ENCODE data around the gene IFI27.
"Not testable (repeated sequence)": the region's sequence is repeated elsewhere in the genome, so short reads cannot be mapped to it uniquely, and the experiment has no call there.

The IFI27 gene

DNA sequence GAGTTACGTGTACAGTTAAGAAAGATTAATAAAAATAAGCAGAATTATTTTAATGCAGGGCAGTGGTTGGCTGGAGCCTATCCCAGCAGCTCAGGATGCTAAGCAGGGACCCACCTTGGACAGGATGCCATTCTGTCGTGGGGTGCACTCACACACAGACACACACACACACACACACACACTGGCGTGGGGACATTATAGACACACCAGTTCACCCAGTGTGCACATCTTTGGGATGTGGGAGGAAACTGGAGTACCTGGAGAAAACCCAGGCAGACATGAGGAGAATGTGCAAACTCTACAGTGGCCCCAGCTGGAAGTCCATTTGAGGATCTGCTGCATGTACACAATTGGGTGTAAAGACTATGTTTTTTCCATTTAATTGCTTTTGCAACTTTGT is 31.7 kb downstream of the IFI27 start:
- no peak for TF ChIP-seq POLR2AphosphoS5 (IDR thresholded peaks at IDR 0.05; ENCODE audit: low read depth, low read length)
- TF ChIP-seq TAF1 (IDR thresholded peaks at IDR 0.05; ENCODE audit: low read depth, low read length), result no peak
- TF ChIP-seq POU2F2 (IDR thresholded peaks at IDR 0.05; ENCODE audit: low read depth, low read length), result no peak
- TF ChIP-seq SPI1 (IDR thresholded peaks at IDR 0.05; ENCODE audit: low read depth, low read length), result no peak
- no peak for TF ChIP-seq PAX5 (IDR thresholded peaks at IDR 0.05; ENCODE audit: insufficient read depth, low read length, severe bottlenecking)
- TF ChIP-seq POLR2A (IDR thresholded peaks at IDR 0.05; ENCODE audit: low read depth, low read length), result no peak
- no peak for DNase-seq (ENCODE audit: insufficient read length, low spot score)
- FAIRE-seq, result no peak

DNA sequence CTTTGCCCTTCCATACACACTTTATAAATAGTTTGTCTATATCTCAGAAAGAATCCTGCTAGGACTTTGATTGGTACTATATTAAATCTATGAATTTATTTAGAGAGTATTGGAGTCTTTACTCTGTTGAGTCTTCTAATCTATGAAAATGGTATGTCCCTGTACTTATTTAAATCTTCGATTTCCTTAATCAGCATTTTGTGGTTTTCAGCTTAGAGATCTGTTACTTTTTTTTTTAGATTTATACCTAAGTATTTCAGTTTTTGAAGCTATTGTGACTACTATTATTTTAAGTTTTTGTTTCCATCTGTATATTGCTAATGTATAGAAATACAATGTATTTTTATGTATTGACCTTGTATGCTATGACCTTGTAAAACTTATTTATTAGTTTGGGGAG is 32.3 kb downstream of the IFI27 start:
- no peak for TF ChIP-seq PAX5 (IDR thresholded peaks at IDR 0.05; ENCODE audit: insufficient read depth, low read length, severe bottlenecking)
- TF ChIP-seq POLR2AphosphoS5 (IDR thresholded peaks at IDR 0.05; ENCODE audit: low read depth, low read length), result no peak
- TF ChIP-seq POU2F2 (IDR thresholded peaks at IDR 0.05; ENCODE audit: low read depth, low read length), result no peak
- TF ChIP-seq SPI1 (IDR thresholded peaks at IDR 0.05; ENCODE audit: low read depth, low read length), result no peak
- no peak for TF ChIP-seq POLR2A (IDR thresholded peaks at IDR 0.05; ENCODE audit: low read depth, low read length)
- no peak for TF ChIP-seq TAF1 (IDR thresholded peaks at IDR 0.05; ENCODE audit: low read depth, low read length)
- FAIRE-seq (no peak), DNase-seq (ENCODE audit: insufficient read length, low spot score) (no peak)

DNA sequence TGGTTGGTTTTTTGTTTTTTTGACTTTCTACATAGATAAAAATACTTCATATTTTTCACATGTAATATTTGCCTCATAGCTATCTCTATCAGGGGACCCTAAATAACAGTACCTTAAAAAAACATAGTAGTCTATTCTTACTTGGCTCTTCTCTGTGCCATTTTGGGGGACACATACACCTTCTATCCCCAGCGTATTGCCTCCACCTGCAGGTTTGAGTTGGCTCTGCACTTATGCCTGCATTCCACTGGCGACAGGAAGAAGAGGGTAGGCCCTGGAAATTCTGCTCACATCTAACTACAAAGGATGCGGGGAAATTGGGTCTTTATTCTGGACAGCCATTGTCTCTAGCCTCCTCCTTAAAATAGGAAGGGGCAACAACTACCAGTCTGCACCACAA is 32.7 kb downstream of the IFI27 start:
- TF ChIP-seq TAF1 (IDR thresholded peaks at IDR 0.05; ENCODE audit: low read depth, low read length) (no peak), POU2F2 (IDR thresholded peaks at IDR 0.05; ENCODE audit: low read depth, low read length) (no peak), POLR2A (IDR thresholded peaks at IDR 0.05; ENCODE audit: low read depth, low read length) (no peak), PAX5 (IDR thresholded peaks at IDR 0.05; ENCODE audit: insufficient read depth, low read length, severe bottlenecking) (no peak), SPI1 (IDR thresholded peaks at IDR 0.05; ENCODE audit: low read depth, low read length) (no peak), POLR2AphosphoS5 (IDR thresholded peaks at IDR 0.05; ENCODE audit: low read depth, low read length) (no peak)
- DNase-seq (ENCODE audit: insufficient read length, low spot score) (no peak), FAIRE-seq (no peak)

DNA sequence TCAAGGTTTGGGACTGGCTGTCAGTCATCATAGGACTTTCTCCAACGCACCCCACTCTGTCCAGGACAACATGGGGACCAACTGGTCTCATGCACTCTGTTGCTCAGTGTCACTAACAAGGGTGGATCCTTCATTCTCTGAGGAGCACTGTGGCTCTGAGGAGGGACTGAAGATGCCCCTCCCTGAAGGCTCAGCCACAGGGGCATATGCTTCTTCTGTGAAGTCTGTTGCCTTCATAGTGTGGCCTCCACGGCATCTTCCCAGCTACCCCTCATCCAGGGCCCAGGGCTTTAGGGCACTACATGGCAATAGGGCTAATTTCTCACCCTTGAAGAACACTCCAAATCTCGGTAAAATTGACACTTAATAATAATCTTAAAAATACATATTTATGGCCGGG is 33.2 kb downstream of the IFI27 start:
- FAIRE-seq (no peak), DNase-seq (ENCODE audit: insufficient read length, low spot score) (no peak)
- no peak for TF ChIP-seq SPI1 (IDR thresholded peaks at IDR 0.05; ENCODE audit: low read depth, low read length)
- no peak for TF ChIP-seq POLR2AphosphoS5 (IDR thresholded peaks at IDR 0.05; ENCODE audit: low read depth, low read length)

DNA sequence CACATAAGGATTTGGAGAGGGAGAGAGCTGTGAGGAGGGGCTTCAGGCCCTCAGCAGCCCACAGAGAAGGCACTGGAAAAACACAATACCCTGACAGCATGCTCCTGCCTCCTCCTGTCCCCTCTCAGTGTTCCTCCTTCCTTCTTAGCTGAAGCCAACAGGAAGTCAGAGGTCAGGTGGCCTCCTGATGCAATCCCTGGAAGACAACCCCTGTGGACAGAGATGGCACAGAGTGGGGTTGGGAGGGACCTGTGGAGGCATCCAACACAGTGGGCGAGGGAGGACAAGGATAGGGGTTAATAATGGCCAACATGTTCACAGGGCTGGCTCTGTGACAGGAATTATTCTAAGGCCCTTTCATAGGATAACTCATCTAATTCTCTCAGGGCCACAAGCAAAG is 34.2 kb downstream of the IFI27 start:
- DNase-seq (ENCODE audit: insufficient read length, low spot score) (no peak), FAIRE-seq (no peak)
- TF ChIP-seq PAX5 (IDR thresholded peaks at IDR 0.05; ENCODE audit: insufficient read depth, low read length, severe bottlenecking), result no peak
- TF ChIP-seq POU2F2 (IDR thresholded peaks at IDR 0.05; ENCODE audit: low read depth, low read length), result no peak
- no peak for TF ChIP-seq SPI1 (IDR thresholded peaks at IDR 0.05; ENCODE audit: low read depth, low read length)
- TF ChIP-seq POLR2A (IDR thresholded peaks at IDR 0.05; ENCODE audit: low read depth, low read length), result no peak
- no peak for TF ChIP-seq POLR2AphosphoS5 (IDR thresholded peaks at IDR 0.05; ENCODE audit: low read depth, low read length)
- no peak for TF ChIP-seq TAF1 (IDR thresholded peaks at IDR 0.05; ENCODE audit: low read depth, low read length)

DNA sequence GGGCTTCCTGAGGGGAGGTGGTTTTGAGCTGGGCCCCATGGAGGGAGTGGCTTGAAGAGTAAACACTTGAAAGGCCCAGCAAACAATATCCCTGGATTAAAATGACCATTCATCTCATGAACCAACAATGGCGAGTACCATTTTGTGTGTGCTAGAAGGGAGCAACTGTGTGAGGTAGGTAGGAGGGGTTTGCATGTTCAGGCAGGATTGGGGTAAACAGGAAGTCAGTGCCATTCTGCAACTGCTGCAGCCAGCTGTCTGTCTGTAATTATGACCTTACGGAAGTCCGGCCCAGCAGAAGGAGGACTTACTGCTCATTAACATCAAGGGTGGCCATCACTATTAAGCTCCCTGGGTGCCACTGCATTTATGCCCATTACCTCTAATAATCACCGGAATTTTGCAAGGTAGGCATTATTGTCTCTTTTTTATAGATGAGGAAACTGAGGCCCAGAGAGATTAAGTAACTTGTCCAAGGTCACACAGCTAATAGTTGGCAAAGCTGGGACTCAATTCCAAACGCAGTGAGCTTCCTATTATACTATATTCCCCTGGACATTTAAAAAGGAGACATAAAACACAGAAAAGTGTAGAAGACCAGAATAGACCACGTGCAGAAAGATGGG is 35.5 kb downstream of the IFI27 start:
- DNase-seq (ENCODE audit: insufficient read length, low spot score) (no peak), FAIRE-seq (no peak)
- no peak for TF ChIP-seq POLR2A (IDR thresholded peaks at IDR 0.05; ENCODE audit: low read depth, low read length)
- no peak for TF ChIP-seq PAX5 (IDR thresholded peaks at IDR 0.05; ENCODE audit: insufficient read depth, low read length, severe bottlenecking)
- no peak for TF ChIP-seq POLR2AphosphoS5 (IDR thresholded peaks at IDR 0.05; ENCODE audit: low read depth, low read length)
- no peak for TF ChIP-seq POU2F2 (IDR thresholded peaks at IDR 0.05; ENCODE audit: low read depth, low read length)
- peak; percentile 25; the same call in 1 of the 2 replicates for TF ChIP-seq SPI1 (IDR thresholded peaks at IDR 0.05; ENCODE audit: low read depth, low read length)
- no peak for TF ChIP-seq TAF1 (IDR thresholded peaks at IDR 0.05; ENCODE audit: low read depth, low read length)

DNA sequence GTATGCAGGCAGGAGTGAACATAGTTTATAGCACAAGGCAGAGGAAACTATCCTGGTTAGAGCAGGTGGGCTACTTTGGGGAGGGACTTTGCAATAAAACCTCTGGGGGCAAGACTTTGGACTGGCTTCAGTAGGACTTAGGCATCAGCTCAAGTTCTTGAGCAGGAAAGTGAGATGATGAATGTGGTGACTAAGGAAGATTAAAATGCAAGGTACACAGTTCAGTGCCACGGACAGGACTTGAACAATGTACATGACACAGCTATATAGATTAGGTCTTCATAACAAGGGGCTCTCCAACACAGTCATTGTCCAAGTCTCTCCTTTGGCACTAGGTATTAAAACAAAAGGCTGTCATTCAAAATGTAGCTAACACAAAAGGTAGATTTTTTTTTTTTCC is 42.1 kb downstream of the IFI27 start:
- DNase-seq (ENCODE audit: insufficient read length, low spot score), result no peak
- FAIRE-seq, result no peak
- TF ChIP-seq TAF1 (IDR thresholded peaks at IDR 0.05; ENCODE audit: low read depth, low read length) (no peak), POLR2A (IDR thresholded peaks at IDR 0.05; ENCODE audit: low read depth, low read length) (no peak), POU2F2 (IDR thresholded peaks at IDR 0.05; ENCODE audit: low read depth, low read length) (no peak), POLR2AphosphoS5 (IDR thresholded peaks at IDR 0.05; ENCODE audit: low read depth, low read length) (no peak), PAX5 (IDR thresholded peaks at IDR 0.05; ENCODE audit: insufficient read depth, low read length, severe bottlenecking) (no peak), SPI1 (IDR thresholded peaks at IDR 0.05; ENCODE audit: low read depth, low read length) (no peak)

DNA sequence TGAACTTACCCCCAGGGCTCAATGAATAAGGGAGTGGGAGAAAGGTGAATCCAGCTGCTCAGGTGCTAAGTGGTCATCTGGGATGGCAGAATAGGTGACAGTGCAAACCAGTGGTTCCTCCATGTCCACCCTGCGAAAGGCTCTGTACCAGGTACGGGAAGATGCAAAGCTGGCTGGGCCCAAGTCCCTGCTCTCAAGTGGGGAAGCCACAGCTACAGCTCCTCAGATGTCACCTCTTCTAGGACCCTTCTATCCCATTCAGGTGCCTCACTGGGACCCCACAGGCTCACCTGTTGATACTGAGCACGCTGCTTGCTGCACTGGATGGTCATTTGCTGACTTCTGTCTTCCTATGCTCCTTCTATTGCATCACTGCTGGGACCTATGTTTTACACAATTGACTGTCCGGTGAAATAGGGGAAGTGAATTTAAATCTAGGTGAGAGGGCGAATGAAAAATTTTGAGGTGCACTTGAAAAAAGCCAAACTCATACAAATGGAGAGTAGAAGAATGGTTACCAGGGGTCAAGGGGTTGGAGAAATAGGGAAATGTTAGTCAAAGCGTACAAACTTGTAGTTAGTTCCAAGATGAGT is 43.3 kb downstream of the IFI27 start:
- DNase-seq (ENCODE audit: insufficient read length, low spot score) (no peak), FAIRE-seq (no peak)
- TF ChIP-seq POU2F2 (IDR thresholded peaks at IDR 0.05; ENCODE audit: low read depth, low read length), result no peak
- TF ChIP-seq SPI1 (IDR thresholded peaks at IDR 0.05; ENCODE audit: low read depth, low read length), result peak; percentile 58; the same call in 1 of the 2 replicates

DNA sequence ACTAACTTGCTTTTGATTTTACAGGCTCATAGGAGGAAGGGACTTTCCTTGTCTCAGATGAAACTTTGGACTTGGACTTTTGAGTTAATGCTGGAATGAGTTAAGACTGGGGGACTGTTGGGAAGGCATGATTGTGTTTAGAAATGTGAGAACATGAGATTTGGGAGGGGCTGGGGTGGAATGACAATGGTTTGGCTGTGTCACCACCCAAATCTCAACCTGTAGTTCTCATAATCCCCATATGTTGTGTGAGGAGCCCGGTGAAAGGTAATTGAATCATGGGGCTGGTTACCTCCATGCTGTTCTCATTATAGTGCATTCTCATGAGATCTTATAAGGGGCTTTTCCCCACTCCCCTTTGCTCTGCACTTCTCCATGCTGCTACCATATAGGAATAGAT is 45.6 kb downstream of the IFI27 start:
- not testable (repeated sequence) for FAIRE-seq

DNA sequence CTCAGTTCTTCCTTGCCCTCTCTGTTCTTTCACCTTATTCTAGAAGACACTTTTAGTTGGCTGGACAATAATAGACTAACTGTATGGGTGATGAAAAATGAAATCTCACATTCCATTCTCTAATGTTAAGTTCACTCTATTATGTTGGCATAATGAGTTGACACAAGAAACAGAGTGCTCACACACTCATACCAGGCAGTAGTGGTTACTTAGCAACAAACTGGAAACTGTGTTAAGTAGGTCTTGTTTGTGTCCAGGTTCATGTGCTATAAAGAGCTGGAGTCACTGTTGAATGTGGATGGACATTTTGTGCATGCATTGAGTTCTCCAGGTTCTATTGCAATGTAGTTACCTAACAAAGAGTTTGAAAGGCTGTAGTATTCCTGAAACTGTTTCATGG is 46.7 kb downstream of the IFI27 start:
- FAIRE-seq (no peak), DNase-seq (ENCODE audit: insufficient read length, low spot score) (no peak)
- TF ChIP-seq POLR2A (IDR thresholded peaks at IDR 0.05; ENCODE audit: low read depth, low read length), result no peak
- TF ChIP-seq SPI1 (IDR thresholded peaks at IDR 0.05; ENCODE audit: low read depth, low read length), result no peak
- TF ChIP-seq TAF1 (IDR thresholded peaks at IDR 0.05; ENCODE audit: low read depth, low read length), result no peak
- TF ChIP-seq PAX5 (IDR thresholded peaks at IDR 0.05; ENCODE audit: insufficient read depth, low read length, severe bottlenecking), result no peak
- TF ChIP-seq POU2F2 (IDR thresholded peaks at IDR 0.05; ENCODE audit: low read depth, low read length), result no peak
- no peak for TF ChIP-seq POLR2AphosphoS5 (IDR thresholded peaks at IDR 0.05; ENCODE audit: low read depth, low read length)

More for the DNA sequence above, 45.6 kb downstream of the IFI27 start:
- not testable (repeated sequence) for DNase-seq (ENCODE audit: insufficient read length, low spot score)
